GM18511 (cell line): ENCODE results near the gene RNF6.

Experiments used
- ATAC-seq: cut with Tn5 transposase; IDR thresholded peaks from one replicate; pipeline ENCODE4 v1.9.1; 2021; ENCODE audit warnings: mild to moderate bottlenecking, moderate library complexity; ENCODE audit not compliant: unreplicated experiment

Gene RNF6

DNA sequence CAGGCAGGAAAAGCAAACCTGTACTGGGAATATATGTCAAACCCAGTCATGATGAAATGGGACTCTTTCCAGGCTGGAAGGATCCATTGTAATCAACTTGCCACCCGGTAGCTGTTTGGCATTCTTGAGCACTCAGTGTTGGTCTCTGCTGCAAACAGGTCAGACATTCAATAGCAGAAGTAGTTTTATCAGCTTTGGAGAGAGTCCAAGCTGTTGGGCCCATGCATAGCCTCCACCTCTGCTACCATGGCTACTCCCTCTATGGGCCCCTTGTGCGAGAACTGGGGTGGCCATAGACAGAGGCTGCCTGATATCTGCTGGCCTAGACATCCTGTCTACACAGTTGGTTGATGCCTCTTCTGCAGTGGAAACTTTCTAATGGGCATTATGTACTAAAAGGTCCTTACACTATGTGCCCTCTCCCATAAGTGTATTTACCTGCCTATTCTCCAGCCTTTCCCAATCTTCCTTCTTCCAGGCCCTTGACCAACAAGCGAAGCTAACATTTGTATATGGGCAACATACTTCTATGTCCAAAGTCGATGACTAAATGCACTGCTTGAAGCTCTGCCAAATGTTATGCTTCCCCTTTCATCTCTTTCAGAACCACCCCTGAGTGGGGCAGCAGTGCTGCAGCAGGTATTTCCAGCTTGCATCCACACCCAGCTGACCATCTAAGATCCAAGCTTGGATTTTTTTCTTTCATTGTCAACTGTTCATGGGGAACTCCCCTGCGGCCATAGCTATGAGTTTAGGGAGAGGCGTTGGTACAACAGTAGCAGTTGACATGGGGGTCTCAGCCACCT is 5.3 kb upstream of the RNF6 start:
- no peak for ATAC-seq

DNA sequence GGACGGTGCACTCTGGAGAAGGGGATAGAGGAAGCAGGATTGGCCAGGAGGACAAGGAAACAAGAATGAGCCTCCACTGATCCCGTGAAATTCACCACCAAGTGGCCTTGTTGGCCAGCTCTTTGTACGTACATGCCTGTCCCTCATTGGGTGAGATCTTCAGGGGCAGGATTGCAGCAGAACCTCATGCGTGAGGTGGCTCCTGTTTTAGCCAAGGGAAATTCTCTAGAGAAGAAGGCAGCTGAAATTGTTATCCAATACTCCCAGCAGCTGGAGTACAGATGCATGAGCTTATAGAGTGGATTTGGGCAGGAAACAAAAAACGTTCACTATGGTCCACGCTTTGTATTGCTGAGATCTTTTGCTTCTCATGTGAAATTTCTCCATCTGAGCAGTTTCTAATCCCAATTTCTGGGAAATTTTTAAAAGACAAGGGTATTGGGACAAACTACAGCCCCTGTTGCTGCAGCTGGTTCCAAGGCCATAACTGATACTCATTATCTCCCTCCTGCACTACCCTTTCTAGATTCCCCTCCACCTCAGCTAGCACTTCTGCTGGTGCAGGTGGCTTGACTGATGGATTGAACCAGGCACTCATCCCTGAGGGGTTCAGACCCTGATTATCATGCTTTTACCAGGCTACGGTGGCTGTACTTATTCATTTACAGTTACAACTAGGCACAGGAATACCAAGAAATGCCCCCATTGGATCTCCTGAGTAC is 3.9 kb upstream of the RNF6 start:
- ATAC-seq, result no peak

DNA sequence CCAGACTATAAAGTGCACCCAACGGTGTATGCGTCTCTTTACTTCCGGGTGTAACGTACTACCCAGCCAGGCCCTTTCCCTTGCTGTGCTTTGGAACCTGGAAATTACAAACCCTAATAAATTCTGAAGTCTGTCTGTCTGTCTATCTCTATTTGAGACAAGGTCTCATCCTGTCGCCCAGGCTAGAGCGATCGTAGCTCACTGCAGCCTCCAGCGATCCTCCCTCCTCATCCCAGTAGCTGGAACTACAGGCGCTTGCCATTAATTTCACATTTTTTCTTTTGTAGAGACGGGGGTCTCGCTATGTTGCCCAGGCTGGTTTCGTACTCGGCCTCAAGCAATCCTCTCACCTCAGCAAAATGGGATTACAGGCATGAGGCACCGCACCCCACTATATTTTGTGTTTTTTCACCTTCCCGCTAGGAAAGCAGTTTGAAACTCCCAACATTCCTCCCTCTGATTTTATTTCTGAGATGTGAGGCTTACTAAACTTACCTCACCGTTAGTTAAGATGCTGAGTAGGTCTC is 469 bp upstream of the RNF6 start:
- ATAC-seq, result peak; percentile 58

DNA sequence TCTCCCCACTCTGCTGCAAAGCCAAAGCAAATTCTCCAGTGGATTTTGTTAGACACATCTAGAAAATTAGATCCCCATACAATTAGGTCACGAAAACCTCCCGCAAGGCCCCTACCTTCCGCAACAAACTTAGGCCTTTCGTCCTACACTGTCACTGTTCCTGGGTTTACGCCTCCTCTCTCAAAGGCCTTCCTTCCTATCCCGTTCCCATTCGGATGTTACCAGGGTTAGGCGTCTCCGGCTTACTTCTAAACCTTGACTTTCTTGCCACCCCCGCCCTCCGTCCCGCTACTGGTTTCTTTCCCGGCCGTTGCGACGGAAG is 754 bp downstream of the RNF6 start:
- peak; percentile 27 for ATAC-seq

DNA sequence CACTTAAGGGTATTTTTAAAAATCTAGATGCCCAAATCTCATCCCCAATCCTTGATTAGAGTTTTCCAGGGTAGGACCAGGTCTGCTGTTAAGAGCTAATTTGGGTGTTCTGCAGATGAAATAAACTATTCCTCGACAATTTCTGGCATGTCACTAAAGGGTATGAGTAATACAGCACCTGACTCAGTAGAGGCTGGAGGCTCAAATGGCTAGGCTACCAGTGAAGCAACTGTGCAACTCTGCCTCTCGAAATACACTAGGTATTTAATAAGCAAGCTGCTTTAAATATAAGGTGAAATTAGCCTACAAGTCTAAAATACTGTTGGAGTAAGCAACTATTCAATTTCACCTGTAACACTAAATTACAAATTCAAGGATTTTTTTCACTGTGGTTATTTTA is 1.5 kb downstream of the RNF6 start:
- no peak for ATAC-seq

DNA sequence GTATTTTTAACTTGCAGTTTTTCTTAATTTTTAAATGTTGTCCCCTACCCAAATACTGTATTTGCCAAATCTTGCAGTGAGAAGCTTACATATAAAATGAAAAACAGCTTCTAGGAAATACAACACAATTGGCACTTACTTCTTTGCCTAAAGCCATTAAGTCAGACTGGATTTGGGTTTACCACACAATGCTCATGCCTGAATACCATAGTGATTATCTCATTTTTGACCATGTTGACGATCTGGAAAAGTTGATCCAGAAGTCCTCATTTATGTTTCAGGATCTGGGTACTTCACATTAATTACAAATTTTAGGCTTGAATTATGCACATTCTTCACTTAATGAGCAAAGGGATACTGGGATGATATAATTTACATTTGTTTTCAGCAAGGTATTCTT is 2.4 kb downstream of the RNF6 start:
- no peak for ATAC-seq

DNA sequence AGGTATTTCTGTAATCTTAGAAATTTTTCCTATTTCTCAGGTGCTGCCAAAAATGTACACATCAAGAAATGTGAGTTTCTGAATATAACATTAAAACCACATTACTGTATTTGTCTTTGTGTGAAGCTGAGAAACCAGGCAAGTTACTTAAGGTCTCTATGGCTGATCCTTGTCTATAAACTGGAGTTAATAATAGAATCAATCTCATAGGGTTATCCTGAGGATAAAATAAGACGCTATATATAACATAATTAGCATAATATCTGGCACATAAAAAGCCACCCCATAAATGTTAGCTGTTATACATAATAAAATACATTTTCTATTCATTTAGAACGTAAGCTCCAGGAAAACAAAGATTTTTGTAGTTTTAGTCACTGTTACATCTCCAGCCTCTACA is 6.1 kb downstream of the RNF6 start:
- ATAC-seq, result no peak

DNA sequence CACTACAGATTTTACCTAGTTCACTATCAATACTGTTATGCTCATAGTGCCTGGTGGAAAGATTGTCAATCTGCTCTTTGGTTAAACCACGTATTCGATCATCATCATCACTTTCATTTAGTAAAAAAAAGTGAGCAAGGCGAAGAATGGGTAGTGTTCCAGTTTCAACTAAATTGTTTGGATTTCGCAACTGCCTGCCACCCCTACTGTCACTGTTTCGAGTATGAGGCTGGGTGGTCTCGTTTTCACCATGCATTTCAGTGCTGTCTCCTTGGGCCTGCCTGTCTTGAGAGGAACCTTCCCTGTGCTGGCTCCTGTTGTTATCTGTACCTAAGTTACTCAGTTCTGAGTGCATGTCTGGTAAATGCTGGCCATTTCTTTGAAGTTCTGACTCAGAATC is 8.1 kb downstream of the RNF6 start:
- no peak for ATAC-seq

DNA sequence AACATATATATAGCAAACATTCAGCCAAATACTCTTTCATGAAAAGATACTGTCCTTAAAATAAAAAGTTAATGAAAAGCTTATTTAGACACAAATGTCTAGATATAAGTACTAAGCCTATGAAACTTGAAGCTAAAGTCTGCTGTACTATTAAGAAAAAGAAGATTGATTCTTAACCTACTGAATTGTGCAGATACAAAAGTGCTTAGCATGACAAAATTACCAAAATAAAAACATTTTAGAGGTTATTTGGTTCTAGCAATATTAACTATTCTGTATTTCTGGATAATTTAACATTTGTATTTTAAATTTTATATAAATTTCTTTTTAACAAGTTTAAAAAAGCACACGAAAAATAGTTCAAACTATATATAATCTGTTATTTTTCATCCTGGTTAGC is 8.8 kb downstream of the RNF6 start:
- no peak for ATAC-seq

DNA sequence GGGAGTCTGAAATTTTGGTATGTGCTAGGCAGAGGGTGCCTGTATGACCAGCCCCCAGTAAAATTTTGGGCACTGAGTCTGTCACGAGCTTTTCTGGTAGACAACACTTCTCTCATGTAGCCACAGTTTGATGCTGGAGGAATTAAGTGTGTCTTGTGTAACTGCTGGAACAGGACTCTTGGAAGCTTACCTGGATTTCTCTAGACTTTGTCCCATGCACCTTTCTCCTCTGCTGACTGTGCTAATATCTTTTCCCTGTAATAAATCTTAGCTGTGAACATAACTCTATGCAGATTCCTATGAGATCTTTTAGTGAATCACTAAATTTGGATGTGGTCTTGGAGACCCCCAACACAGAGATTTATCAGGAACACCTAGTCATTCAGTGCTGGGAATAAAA is 13.8 kb downstream of the RNF6 start:
- no peak for ATAC-seq

DNA sequence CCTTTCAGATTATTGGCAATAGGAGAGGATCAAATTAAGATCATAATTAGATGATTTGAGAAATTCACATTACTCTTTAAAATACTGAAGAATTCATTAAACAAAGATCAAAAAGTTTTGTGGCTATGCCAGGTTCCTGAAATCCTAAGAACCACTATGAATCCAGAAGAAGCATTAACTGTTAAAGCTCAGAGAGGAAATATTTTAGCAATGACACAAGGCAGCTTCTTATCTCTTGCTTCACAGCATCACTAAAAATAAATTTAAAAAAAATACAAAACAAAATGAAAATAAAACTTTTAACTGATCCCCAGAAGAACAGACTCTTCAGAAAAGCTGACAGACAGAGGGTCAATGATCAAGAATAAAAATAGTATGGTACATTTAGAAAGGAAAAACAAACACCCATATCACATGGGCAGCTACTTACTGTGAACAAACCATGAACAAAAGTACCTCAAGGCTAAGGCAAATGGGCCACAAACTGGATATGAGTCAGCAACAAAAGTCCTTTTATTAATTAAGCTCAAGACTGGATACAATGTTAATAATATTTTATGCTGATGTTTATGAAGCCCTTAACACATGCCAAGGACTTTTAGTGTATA is 19.6 kb downstream of the RNF6 start:
- no peak for ATAC-seq

DNA sequence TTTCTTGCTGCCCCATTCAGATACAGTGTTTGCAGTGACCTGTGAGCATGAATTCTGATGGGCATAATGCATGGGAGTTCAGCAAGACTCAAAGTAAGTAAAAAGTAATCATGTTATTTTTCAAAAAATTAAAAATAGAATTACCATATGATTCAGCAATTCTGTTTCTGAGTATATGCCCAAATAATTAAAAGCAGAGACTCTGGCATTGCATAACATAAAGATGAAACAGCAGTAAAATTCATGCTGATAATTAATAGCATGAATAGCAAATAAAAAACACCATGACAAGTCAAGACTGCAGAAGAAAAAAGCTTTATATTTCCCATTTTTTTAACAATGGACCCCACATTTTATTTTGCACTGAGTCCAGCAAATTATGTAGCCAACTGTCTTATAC is 21.3 kb downstream of the RNF6 start:
- ATAC-seq, result no peak

DNA sequence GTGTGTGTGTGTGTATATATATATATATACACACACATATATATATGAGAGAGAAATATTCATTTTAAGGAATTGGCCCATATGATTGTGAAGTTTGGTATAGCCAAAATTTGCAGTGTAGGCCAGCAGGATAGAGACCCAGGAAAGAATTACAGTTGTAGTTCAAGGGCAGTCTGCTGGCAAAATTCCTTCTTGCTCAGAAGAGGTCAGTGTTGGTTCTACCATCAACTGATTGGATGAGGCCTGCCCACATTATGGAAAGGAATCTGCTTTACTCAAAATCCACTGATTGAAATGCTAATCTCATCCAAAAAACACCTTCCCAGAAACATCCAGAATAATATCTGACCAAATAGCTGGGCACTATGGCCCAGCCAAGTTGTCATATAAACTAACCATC is 24.0 kb downstream of the RNF6 start:
- no peak for ATAC-seq

DNA sequence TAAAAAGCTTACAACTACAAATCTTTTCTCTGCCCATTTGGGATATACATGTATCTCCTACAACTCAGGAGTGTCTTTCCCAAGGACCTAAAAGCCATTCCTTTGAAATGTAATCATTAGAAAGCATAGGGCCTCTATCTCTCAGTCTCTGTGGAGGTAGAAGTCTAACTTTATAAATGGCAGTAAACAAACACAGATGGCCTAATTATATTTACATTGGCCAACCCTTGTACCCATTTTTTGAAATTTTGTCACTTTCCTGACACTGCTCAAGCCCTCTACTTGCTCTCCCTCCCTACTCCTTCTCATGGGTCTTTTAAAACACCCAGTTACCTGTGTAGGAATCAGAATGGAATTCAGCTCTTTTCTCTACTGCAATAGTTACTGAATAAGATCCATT is 24.8 kb downstream of the RNF6 start:
- no peak for ATAC-seq

DNA sequence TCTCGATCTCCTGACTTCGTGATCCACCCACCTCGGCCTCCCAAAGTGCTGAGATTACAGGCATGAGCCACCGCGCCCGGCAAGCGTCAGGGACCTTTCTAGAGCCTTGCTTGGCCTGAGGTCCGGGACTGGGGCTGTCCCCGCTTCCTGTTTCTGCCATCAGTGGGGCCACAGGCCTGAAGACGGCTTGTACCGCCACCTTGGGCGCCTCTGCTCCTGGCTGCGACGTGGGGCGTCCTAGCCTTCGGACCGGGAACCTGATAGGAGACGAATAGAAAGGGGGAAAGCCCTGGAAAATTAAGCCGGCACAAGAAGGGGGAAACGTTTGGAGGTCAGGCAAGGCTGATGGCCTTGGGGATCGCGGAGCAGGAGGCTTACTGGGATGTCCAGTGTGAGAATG is 35.1 kb downstream of the RNF6 start:
- no peak for ATAC-seq

DNA sequence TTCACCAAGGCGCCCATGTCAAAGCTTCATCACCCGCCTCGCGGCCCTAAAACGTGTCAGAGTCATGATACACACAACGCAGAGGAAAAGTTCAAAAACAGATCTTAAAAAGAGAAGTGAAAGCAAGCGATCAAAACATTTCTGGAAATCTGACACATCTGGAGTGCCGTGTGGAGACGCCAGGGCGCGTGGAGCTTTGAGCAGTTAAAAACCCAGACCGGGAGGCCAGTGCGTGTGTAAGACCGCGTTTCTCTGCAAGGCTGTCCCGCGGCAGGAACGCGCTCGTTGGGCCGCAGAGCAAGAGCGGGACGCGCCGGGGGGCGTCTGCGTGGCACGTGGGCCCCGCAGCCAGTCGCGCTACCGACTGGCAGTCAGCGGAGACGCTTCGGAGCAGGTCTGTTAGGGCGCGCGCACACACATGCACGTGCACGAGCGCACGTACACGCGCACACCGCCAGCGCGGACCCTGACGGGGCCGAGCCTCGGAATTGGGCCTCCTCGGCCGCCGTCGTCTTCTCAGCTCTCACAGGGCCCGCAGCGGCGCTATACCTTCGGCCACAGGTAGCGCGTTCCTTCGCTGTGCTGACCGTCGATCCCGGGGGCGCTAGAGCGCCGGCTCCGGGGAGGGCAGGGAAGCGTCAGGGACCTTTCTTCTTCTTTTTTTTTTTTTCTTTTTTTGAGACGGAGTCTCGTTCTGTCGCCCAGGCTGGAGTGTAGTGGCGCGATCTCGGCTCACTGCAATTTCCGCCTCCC is 35.8 kb downstream of the RNF6 start:
- peak; percentile 84 for ATAC-seq

DNA sequence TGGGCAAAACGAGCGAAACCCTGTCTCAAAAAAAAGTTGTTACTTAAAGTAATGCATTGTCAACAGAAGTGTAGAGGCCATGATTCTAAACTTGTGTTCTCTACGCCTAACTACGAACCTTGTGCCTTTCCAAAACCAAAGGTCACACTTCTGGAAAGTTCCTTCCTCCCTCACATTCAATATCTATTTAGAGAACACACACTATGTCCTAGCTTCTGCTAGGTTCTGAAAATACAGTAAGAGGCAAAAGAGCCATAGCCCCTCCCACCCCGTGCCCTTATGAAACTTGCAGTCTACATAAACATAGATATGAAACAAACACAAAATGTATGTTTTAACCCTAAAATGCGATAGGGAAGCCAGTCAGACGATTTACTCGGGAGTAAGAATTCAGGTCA is 36.4 kb downstream of the RNF6 start:
- peak; percentile 15 for ATAC-seq

DNA sequence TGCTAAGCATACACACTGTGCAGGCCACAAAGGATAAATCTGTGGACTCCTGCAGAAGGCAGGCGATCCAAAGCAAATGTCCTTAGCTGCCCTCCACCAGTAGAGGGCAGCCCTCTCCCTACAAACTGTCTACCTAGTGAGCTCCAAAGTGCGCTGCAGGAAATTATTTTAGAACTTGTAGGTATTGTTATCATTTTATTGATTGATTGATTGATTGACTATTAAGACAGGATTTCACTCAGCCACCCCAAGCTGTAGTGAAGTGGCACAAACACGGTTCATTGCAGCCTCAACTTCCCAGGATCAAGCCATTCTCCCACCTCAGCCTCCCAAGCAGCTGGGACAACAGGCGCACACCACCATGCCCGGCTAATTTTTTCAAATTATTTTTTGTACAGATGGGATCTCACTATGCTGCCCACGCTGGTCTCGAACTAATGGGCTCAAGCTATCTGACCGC is 37.3 kb downstream of the RNF6 start:
- ATAC-seq, result peak; percentile 41

DNA sequence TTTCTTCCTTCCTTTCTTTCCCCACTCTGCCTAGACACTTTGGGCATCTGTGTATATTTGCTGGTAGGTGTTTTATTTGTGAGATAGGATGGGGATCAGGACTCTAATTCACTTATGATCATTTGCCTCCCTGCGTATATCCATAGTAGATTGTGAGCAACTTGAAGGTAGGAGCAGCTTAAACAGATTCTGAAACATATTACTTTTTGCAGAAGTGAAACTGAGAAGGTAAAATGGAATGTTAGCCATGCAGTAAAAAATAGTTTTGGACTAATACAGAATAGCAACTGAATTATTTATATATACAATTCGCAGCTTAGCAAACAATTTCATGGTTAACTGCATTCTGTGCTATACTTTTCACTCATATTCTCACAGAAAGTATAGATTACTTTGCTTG is 38.7 kb downstream of the RNF6 start:
- no peak for ATAC-seq

DNA sequence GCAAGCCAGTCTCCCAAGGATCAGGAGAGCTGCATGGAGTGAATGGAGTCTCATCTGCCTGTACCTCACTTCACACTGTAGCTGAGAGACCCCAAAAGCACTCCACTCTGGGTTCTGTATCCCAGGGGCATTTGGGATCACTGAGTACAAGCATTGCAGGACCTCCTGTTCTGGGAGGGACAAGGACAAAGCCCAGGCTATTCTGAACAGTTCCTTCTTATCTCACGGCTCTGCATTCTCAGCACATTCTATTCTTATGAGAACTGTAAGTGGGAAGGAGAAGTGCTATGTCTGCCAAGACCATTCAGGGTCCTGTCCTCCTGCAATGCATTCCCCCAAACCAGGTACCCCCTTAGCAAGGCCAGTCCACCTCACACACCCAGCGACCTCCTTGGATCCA is 42.8 kb downstream of the RNF6 start:
- ATAC-seq, result no peak

DNA sequence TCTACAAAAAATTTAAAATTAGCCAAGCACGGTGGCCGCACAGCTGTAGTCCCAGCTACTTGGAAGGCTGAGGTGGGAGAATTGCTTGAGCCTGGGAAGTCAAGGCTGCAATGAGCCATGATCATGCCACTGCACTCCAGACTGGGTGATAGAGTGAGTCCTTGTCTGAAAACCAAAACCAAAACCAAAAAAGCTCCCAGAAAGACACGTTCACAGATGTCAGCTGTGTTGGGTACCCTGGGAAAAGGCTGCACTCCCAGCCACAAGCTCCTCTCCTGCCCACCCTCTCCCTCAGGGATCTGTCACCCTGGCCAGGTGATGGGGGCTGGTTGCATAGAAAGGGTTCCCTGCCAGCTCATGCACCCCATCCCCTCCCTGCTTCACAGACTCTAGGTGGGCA is 53.3 kb downstream of the RNF6 start:
- ATAC-seq, result no peak
